GM10266 (cell line): ENCODE measurements around the gene DIP2C.
A peak's percentile ranks its signal among the peaks of the same experiment; 100 is the strongest.

Experiments used
- DNase-seq: peaks from one replicate; pipeline ENCODE4 v3.0.0; 2012; ENCODE audit errors: extremely low spot score
- TF ChIP-seq, protein P1 (sequence below): IDR thresholded peaks from 2 replicates; pipeline ENCODE4 v1.5.1; 2012; ENCODE audit warnings: mild to moderate bottlenecking, low read depth; ENCODE audit not compliant: control insufficient read depth, insufficient read depth; ENCODE audit errors: missing control alignments

Gene DIP2C

DNA sequence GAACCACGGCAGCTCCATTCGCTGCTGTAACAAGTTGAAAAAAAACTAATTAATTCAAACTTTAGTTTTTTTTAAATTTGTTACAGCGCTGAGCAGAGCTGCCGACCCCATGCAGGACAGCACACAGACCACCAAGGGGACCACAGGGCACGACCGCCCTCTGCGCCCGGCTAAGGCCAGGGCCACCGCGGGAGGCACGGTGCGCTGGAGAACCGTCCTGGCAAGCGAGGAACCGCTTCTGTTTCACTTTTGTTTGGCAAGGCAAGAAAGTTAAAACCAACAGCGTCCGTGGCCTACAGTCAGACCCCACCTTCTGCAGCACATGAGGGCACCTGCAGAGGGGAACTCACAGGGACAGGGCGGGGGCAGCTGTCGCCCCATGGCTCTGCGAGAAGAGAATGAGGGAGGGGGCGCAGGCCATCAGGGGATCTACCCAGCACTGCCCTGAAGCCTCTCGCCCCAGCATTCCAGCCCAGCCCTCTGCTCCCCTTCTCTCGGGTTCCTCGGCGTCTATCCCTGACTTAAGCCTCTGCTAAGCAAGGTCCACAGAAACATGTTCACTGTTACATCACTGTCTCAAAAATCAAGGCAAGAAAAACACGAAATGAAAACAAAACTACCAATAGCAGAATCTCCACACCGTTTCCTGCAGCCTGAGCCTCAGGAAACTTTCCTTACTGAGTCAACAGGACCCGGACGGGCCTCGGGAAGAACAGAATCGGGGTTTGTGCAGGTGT, 204.4 kb downstream of the DIP2C start:
- TF ChIP-seq, protein P1, sequence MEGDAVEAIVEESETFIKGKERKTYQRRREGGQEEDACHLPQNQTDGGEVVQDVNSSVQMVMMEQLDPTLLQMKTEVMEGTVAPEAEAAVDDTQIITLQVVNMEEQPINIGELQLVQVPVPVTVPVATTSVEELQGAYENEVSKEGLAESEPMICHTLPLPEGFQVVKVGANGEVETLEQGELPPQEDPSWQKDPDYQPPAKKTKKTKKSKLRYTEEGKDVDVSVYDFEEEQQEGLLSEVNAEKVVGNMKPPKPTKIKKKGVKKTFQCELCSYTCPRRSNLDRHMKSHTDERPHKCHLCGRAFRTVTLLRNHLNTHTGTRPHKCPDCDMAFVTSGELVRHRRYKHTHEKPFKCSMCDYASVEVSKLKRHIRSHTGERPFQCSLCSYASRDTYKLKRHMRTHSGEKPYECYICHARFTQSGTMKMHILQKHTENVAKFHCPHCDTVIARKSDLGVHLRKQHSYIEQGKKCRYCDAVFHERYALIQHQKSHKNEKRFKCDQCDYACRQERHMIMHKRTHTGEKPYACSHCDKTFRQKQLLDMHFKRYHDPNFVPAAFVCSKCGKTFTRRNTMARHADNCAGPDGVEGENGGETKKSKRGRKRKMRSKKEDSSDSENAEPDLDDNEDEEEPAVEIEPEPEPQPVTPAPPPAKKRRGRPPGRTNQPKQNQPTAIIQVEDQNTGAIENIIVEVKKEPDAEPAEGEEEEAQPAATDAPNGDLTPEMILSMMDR: no peak
- DNase-seq: peak; percentile 34

GRCh38 chr10:484441-484924, 205.0 kb downstream of the DIP2C start:
- TF ChIP-seq, protein P1: no peak
- peak; percentile 48 for DNase-seq

DNA sequence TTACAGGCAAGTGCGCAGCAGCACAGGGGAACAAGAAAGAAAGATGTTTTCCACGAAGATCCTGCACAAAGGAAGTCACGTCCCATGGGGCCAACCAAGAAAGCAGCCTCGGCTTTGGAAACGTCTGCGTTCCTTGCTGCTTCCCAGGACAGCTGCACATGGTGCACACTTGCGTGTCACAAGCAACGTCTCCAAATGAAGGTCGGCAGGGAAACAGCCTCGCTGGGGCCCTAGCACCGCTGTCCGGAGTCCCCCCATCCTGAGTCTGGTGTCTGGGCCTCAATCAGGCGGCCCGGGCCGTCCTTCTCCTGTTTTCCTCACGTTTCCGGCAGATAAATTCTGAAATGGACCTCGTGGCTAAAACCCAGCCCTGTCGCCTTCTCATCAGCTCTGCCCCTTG, 206.2 kb downstream of the DIP2C start:
- no peak for DNase-seq
- TF ChIP-seq, protein P1: no peak

GRCh38 chr10:482848-483247, 206.6 kb downstream of the DIP2C start:
- TF ChIP-seq, protein P1: no peak
- DNase-seq: no peak

GRCh38 chr10:482051-482501, 207.4 kb downstream of the DIP2C start:
- TF ChIP-seq, protein P1: no peak
- no peak for DNase-seq

DNA sequence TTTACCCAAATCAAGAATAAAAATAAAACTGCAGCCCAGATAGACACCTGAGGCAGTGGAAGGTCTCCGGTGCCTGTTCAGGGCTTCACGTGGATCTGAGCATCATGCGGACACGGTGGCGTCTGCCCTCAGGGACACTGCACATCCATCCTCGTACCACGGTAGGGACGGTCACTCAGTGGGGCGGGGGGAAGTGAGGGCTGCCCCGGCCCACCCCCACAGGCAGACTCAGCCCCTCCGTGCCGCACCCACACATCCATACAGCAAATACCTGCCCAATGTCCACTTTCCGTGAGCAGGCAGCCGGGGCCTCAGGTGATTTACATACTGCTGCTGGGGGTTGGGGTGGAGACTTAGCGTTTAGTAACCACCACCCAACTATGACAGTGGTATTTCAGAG, 207.8 kb downstream of the DIP2C start:
- DNase-seq: no peak
- TF ChIP-seq, protein P1: no peak

DNA sequence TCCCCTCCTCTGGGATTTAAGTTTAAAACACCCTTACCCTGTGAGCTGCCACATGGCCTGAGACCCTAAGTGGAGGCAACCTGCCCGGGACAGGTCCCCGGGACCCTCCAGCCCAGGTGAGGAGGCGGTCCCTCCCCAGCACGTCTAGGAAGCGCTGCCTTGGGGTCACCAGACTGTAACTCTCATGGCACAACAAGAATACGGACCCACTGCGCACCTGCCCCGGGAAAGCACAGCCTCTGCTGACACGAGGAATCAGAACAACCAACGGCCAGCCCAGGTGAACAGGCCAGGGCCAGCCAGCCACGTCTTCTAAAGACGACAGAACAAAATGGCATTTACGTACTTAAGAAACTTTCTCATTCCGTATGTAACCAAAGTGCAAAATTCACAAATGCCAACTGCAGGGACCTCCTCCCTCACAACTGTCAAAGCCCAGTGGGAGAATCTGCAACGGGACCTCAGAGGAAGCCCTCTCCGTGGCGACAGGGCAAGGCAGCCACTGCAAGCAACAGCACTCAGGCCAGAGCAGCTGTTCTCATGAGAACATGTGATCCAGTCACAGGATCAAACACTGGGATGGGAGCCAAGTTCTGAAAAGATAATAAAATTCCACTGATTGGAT, 208.4 kb downstream of the DIP2C start:
- TF ChIP-seq, protein P1: no peak
- DNase-seq: no peak
